ENCODE measurements around the gene PRR3.

The PRR3 gene

DNA sequence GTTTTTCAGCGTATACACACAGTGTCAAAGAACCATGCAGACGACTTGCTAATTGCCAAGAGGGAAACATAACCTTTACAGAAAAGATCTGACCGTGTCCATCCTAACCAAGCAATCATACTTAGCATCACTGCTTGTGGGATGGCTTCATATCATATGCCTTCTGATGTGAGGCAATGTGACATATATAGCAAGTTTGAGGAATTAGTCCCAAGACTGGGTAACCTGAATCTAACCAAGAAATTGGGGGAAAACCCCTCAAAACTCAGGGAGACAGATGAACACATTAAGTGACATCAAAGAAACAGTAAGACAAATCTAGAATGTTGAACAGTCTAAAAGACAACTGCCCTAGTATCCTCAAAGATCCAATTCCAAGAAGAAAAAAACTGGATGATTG lies 19.2 kb upstream of the PRR3 start:
- no peak for DNase-seq (ENCODE audit: low spot score)

DNA sequence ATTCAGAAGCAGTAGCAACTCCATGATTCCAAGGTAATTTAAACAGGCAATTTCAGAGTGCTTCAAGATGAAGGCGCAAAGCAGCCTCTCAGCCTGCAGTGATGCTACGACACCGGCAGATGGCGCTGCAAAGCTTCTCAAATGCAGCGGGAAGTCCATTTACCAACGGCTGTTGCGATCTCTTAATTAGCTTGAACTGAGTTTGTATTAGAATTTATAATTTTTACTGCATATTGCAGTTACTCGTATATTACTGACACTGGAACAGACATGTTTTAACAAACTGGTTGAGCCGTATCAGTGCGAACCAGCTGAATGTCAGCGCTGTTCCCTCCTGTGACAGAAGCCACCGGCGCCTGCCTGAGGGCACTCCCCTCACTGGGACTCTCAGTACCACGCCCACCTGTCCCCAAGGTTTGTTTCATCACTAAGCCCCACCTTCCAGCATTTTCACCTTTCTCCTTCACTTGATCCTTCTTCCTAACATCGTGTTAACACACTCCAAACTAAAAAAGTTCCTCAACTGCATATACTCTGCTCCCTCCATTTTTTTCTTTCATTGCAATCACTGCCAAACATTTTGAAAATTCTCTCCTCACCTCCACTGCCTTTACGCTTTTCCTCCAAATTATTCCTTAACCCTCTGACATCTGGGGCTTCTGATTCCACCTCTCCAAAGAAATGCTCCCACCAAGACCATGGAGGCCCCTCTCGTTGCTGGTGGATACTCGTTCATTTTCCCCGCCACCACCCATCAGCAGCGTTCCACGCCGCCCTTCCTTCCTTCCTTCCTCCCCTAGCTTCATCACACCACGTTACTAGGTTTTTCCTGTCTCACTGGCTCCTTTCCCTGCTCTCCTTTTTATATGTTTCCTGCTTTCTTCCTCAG lies 15.3 kb upstream of the PRR3 start:
- peak; percentile 89 for DNase-seq (ENCODE audit: low spot score)

GRCh38 chr6:30542404-30542725 lies 14.7 kb upstream of the PRR3 start:
- no peak for DNase-seq (ENCODE audit: low spot score)

DNA sequence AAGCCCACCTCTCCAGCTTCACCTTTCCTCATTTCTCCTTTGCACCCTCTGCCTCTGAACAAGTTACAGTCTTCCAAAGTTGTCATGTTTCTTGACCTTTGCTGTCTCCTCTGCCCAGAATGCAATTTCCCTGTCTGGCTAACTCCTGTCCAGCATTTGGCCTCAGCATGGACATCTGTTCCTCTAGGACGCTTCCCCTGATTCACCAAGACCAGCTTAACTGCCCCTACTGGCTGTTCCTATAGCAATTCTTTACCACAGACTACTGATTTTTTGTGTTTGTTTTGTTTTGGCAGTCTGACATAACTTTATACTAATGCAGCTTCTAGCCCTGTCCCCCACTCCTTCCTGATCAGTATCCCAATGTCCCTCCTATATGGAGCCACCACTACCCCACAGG lies 14.2 kb upstream of the PRR3 start:
- DNase-seq (ENCODE audit: low spot score): no peak

- DNase-seq (ENCODE audit: low spot score): no peak
Measured at GRCh38 chr6:30543821-30544220, 13.3 kb upstream of the PRR3 start.

DNA sequence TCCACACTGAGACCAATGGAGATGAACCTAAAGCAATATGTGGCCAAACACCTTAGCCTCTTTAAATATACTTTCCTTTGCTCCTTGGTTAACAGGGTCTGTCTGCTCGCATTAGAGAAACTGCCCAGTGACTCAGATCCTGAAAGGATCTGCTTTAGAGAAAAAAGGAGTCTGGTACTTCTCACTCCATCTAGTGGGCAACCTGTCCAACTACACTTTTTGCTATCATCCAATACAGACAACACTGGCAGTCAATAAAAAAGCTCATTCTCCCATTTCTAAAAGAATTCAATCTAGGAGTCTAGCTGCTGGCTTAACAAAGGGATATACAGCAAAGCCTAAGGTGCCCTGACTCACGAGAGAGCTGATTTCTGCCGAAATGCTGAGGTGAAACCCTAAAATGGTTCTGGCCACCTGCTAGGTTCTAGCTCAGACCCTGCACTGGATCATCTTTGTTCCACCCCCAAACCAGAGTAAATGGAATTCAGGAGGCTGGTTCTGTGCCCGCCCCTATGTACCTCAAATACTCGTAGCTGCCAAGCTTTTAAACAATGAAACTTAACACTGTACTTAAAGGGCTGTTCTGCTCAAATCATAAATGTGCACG lies 12.3 kb upstream of the PRR3 start:
- peak; percentile 74 for DNase-seq (ENCODE audit: low spot score)

DNA sequence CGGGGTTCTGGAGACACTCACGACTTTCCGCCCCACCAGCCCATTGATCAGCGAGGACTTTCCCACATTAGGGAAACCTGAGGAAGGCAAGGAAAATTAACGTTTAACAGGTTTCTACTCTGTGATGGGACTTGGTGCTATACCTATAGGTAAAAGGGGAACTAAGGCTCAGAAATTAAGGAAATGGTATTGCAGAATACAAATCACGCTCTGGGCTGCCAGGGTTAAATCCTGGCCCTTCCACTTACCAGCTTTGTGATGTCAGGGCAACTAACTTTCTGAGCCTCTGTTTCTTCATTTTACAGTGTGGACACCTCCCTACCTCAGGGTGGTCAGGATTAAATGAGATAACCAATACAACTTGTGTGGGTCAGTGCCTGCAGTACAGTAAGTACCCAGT lies 9.6 kb upstream of the PRR3 start:
- no peak for DNase-seq (ENCODE audit: low spot score)

GRCh38 chr6:30548375-30548774 lies 8.7 kb upstream of the PRR3 start:
- DNase-seq (ENCODE audit: low spot score): no peak

DNA sequence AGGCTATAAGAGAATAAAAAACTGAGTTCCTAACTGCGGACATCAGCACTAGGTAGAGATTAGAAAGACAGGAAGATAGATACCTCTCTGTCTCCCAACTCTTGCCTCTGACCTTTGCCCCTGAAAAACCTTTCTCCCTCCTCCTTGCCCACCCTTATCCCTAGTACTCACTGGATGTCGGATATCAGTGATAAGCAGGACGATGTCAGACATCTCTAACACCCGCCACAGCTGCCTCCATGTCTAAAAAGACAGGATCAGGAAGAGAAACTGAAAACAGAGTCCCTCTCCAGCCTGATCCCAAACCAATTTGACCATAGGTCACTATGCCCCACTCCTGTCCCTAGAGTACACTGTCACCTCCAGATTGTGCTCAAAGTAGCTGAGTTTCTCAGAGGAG lies 2.7 kb upstream of the PRR3 start:
- DNase-seq (ENCODE audit: low spot score): no peak

DNA sequence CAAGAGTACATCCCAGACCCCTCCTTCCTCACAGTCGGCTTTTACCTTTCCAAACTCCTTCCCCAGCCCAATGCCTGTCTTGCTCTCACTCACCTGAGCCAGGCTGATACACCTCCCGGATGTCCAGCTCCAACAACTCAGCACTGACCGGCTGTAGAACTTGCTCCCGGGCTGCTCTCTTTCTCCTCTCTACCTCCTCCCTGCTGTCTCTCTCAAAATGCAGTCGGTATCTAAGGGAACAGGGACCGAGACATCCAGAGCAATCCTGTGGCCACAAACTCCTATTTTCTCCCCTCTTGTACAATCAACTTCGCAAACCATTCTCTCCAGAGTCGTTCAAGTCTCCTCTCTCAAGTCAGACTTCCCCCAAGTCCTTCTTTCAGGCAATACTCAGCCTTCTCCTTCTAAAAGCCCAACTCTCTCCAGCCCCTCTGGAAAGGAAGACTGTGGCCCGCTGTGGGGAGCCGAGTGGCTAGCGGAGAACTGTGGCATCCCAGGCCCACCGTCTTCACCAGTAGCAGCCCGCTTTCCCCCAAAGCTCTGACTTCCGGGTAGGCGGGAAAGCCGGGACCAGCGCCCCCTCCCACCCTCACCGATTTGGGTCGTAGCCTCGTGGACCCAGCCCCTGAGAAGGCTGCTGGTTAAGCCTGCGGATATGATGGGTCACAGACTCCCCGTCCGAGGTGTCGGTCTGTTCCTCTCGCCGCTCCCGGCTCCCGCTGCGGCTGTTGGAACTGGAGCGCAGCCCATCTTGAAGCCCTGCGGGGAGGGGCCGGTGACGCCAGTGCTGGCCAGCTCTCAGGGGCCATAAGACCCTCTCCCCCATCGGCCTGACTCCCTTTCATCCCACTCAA lies 1.9 kb upstream of the PRR3 start:
- peak; percentile 28 for DNase-seq (ENCODE audit: low spot score)

DNA sequence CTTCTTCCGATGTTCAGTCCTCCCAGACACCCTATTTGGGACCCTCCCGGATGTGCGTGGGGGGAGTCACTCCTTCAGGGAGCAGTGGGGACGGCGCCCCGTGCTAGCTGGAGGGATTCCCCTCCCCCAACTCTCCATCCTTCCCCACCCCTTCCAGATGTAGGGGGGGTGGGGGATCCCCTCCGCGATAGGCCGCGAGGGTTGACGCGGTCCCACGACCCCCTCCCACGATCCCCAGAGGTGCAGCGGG lies 1.4 kb upstream of the PRR3 start:
- no peak for DNase-seq (ENCODE audit: low spot score)

DNA sequence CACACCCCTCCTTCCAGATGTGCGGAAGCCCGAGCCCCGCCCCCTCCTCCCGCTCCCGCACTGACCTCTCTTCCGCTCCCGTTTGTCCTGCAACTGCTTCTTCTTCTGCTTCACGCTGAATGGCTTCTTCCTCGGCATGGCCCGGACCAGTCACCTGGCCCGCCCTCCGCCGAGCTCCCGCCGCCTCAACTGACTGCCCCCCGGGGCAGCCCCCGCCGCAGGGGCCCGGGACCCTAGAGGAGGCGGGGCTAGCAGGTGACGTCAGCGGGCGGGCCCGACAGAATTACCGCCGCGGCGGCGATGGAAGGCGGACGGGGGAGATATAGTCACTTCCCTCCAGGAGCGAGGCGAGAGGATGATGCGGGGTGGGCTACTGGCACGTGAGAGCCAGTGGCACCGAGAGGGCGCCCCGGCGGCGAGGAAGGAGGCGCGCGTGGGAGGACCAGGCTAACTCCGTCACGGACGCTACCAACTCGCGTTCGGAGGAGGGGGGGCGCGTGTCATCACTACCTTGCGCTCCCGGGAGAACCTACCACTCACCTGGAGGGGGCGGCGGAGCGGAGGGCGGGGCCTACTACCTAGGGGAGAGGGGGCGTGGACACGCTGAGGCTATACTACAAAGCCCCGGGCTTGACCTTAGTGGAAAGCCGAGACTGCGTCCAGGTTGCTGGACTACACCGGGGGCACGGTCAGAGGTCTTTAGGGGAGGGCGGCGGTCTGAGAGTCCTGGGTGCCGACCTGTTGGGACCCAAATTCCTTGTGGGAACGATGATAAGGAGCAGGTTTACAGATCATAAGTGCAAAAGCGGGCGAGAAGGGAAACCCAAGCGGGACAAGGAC lies 809 bp upstream of the PRR3 start, which contains the start of gene GNL1:
GNL1 (minus strand) TSS at position 424 of the 840 bp plus-strand sequence; CDS start at position 138, 286 bp downstream.
- DNase-seq (ENCODE audit: low spot score): peak; percentile 94

DNA sequence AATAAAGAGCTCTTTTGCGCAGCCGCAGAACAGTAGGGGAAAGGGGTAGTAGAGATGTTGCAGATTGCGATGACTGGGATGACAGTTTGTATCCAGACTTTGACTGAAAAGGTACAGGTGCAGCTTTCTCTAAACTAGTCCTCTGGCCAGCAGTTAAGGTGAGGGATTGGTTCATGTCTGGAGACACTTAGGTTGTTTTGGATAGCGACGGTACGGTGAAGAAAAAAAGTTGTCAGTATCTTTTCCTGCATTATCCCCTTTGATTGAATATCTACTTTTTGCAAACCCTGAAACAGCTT lies 537 bp downstream of the PRR3 start:
- DNase-seq (ENCODE audit: low spot score): no peak

DNA sequence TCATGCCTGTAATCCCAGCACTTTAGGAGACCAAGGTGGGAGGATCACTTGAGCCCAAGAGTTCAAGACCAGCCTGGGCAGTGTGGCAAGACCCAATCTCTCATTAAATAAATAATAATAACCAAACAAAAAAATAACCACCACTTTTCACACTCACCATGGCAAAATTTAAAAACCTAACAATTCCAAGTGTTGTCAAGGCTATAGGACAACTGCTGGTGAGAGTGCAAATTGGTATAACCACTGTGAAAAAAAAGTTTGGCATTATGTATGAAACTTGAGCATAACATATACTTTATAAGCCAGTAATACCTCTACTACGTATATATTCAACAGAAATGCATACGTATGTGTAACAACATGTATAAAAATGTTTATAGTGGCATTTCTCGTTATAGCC lies 3.8 kb downstream of the PRR3 start:
- DNase-seq (ENCODE audit: low spot score): no peak

- DNase-seq (ENCODE audit: low spot score): no peak
Measured at GRCh38 chr6:30562470-30563425, 5.7 kb downstream of the PRR3 start.

DNA sequence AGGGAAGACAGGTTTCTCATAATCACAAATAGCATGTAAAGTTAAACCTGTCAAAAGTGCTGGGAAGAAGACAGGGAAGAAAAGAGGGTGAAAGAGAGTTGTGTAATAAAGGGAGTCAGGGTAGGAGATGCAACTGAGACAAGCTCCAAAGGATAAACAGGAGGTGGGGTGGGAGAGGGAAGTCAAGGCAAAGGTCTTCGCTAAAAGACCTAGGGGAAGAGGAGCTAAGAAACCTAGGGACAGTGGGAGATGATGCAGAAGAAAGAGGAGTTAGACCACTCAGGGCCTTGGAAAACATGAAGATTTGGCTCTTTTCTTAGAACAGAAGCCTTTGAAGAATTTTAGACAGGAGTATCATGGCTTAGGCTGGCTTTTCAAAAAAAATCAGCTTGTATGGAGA lies 7.0 kb downstream of the PRR3 start:
- DNase-seq (ENCODE audit: low spot score): no peak

DNA sequence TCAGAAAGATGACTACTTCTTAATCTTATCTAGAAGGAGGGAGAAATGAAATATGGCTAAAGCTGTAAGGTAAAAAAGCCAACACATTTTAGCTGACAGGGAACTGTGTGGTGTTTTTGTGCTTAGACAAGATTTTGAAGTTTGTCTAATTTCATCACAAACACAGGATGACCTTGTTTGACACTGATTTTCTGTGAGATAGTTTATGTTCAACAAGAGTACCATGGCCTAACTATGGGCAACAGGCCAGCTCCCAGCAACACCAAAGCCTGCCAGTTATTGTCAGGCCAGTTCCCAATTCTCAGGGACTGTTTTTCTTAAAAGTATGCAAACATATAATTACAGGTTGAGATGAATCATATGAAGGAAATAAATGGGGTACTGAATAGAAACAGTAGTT lies 8.7 kb downstream of the PRR3 start:
- no peak for DNase-seq (ENCODE audit: low spot score)

GRCh38 chr6:30568245-30568644 lies 11.2 kb downstream of the PRR3 start:
- DNase-seq (ENCODE audit: low spot score): no peak

GRCh38 chr6:30570263-30570662 lies 13.2 kb downstream of the PRR3 start:
- DNase-seq (ENCODE audit: low spot score): no peak

DNA sequence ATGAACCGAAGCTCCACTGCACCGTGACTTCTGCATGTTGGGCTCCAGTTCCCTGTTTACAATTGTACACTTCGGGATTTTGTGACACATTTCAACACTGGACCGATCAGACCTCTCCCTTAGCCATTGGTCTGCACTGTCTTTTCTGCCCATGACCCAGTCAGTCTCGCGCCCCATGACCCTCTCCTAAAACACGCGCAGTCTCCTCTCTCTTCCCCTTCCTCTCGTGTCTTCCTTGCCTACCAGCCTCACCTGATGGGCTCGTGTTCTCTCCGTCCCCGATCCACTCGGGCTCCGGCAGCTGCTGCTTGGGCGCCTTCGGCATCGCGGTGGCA lies 13.6 kb downstream of the PRR3 start:
- no peak for DNase-seq (ENCODE audit: low spot score)

DNA sequence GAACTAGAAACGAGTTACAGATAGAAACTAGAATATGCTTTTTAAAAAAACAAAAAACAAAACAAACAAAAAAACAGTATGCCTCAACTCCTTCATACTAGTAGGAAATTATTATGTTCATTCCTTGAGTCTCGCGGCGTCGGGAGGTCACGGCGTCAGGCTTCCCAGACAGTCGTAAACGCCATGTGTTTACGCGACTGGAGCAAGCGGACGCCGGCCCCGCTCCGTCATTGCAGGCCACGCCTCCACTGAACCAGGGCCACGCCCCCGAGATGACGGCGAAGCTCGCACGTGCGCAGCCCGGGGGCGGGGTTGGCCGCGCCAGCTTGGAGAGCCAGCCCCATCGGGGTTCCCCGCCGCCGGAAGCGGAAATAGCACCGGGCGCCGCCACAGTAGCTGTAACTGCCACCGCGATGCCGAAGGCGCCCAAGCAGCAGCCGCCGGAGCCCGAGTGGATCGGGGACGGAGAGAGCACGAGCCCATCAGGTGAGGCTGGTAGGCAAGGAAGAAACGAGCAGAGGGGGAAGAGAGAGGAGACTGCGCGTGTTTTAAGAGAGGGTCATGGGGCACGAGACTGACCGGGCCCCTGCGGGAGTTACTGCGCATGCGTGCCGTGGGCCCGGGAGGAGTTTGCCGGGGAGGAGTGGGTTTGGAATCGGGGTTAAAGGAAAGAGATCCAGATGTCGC lies 14.1 kb downstream of the PRR3 start, which contains the start of gene ABCF1:
ABCF1 (plus strand) TSS at position 368 of the 687 bp plus-strand sequence; CDS start at position 414, 46 bp downstream.
- DNase-seq (ENCODE audit: low spot score): peak; percentile 96
